Thoracic aorta (tissue), 2 donors: ENCODE measurements around the gene STPG4. TPM values are rescaled to one million over a fixed set of nuclear protein-coding genes. Genes with fewer than 3 reads are reported as not detected.
A peak's percentile ranks its signal among the peaks of the same experiment; 100 is the strongest.

ENCODE experiments used
- ATAC-seq: fragments of 150-250 bp; one replicate; pipeline ENCODE4 v1.8.0; 2017; ENCODE audit warnings: low read depth; ENCODE audit not compliant: insufficient number of reproducible peaks, low FRiP score
- DNase-seq: peaks from one replicate; pipeline ENCODE4 v3.0.0-alpha.2; 2020; ENCODE audit warnings: low spot score
- H3K27ac ChIP-seq, 2 donors: fragments of 200-600 bp; sonication (generic); 1 replicate in 1 of 2; 2 replicates in 1 of 2; pipeline ENCODE4 v1.5.1; 2016; ENCODE audit warnings: mild to moderate bottlenecking in 2 of 2, moderate library complexity in 2 of 2
- H3K27me3 ChIP-seq: fragments of 200-600 bp; sonication (generic); replicated peaks from 2 replicates; pipeline ENCODE4 v1.6.0; 2016; ENCODE audit warnings: mild to moderate bottlenecking; ENCODE audit not compliant: insufficient read depth
- H3K36me3 ChIP-seq: fragments of 200-600 bp; sonication (generic); one replicate; pipeline ENCODE4 v1.5.1; 2016
- H3K4me1 ChIP-seq, 2 donors: fragments of 200-600 bp; sonication (generic); 1 replicate in 1 of 2; 2 replicates in 1 of 2; pipeline versions ENCODE4 v1.5.1 to v1.6.0; 2016; ENCODE audit warnings: low read depth in 2 of 2, mild to moderate bottlenecking in 1 of 2; ENCODE audit not compliant: control insufficient read depth in 1 of 2
- H3K4me3 ChIP-seq: fragments of 200-600 bp; sonication (generic); 2 replicates; pipeline ENCODE4 v1.5.1; 2016; ENCODE audit warnings: mild to moderate bottlenecking
- H3K9me3 ChIP-seq: fragments of 200-600 bp; sonication (generic); 2 replicates; pipeline ENCODE4 v1.5.1; 2016
- total RNA-seq, 2 donors: library from RNA; depleted of rRNA; stranded (reverse); fragments of >200 nt; gene quantifications; one replicate each; pipeline versions ENCODE4 v1.1.0 to v1.2.3, GENCODE V29; 2016
- TF ChIP-seq, protein P1 (sequence below): fragments of 200-600 bp; sonication (generic); IDR thresholded peaks from one replicate; pipeline ENCODE4 v1.5.1; 2019; ENCODE audit warnings: antibody characterized with exemption

STPG4 gene
- total RNA-seq, 2 donors from 2014 or later = not detected

DNA sequence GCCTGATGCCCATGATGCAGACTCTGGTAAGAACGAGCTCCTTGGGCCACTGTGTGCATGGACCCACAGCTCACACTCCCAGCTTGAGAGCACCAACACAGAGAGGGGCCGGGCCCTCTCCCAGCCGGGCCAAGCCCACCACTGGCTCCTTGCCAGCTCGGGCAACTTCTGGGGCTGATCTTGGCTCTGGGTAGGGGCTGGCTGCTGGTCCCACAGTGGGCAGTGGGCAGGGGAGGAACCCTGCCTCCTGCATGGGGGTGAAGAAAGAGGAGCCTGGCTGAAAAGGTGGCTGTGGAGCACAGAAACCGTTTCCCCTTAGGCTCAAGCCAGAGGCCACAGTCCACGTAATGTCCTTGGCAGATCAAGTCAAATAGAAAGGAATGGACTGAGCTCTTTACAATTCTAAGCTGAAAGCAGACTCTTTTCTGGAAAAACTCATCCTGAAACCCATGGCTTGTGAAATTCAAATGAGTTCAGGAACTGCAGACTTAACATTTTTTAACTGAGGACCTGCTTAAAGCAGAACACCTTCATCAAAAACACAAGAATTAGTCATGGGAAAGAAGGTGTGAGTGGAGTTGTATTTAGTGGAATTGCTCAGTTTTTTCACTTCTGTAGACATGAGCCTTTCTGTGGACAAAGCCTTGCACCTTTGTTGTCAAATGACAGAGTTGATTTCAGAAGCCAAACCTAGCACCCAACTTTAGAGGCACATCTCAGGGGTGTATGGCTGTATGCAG is 104.9 kb downstream of the STPG4 start:
- DNase-seq = no peak
- Histone ChIP-seq H3K9me3 (no peaks in the 10 kb centered on the region), H3K36me3 (peaks cover 54% of the 10 kb centered on the region), H3K27ac (no peak overlapping the region), H3K4me1 (peaks cover 0 to 4% of the 10 kb centered on the region in 2 donors), H3K27me3 (no peaks in the 10 kb centered on the region), H3K4me3 (no peak overlapping the region)
- TF ChIP-seq, protein P1, sequence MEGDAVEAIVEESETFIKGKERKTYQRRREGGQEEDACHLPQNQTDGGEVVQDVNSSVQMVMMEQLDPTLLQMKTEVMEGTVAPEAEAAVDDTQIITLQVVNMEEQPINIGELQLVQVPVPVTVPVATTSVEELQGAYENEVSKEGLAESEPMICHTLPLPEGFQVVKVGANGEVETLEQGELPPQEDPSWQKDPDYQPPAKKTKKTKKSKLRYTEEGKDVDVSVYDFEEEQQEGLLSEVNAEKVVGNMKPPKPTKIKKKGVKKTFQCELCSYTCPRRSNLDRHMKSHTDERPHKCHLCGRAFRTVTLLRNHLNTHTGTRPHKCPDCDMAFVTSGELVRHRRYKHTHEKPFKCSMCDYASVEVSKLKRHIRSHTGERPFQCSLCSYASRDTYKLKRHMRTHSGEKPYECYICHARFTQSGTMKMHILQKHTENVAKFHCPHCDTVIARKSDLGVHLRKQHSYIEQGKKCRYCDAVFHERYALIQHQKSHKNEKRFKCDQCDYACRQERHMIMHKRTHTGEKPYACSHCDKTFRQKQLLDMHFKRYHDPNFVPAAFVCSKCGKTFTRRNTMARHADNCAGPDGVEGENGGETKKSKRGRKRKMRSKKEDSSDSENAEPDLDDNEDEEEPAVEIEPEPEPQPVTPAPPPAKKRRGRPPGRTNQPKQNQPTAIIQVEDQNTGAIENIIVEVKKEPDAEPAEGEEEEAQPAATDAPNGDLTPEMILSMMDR = no peak
- no peak for ATAC-seq

DNA sequence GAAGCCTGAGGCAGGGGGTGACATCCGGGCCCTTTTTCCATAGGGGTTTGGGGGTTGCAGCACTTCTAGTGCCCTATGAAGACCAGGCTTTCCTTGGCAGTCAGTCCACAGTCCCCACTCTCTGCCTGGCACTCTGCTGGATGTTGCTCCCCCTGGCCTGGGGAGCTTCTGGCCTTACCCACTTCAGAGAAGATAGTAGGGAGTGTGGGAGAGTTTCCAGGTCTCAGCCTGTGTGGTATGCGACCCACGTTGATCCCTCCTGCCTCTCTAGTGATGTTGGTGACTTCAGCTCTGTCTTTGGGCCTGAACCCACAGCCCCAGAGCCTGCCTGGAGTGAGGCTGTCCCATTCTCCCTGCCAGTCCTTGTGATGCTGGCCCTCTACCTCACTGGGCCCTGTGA is 105.6 kb downstream of the STPG4 start:
- H3K4me1 ChIP-seq = peaks cover 0 to 3% of the 10 kb centered on the region in 2 donors
- no peak overlapping the region for H3K27ac ChIP-seq
- TF ChIP-seq, protein P1 = no peak
- ATAC-seq (no peak), DNase-seq (no peak)
- H3K9me3 ChIP-seq = no peaks in the 10 kb centered on the region
- H3K4me3 ChIP-seq = no peak overlapping the region
- no peaks in the 10 kb centered on the region for H3K27me3 ChIP-seq
- H3K36me3 ChIP-seq = peaks cover 52% of the 10 kb centered on the region

DNA sequence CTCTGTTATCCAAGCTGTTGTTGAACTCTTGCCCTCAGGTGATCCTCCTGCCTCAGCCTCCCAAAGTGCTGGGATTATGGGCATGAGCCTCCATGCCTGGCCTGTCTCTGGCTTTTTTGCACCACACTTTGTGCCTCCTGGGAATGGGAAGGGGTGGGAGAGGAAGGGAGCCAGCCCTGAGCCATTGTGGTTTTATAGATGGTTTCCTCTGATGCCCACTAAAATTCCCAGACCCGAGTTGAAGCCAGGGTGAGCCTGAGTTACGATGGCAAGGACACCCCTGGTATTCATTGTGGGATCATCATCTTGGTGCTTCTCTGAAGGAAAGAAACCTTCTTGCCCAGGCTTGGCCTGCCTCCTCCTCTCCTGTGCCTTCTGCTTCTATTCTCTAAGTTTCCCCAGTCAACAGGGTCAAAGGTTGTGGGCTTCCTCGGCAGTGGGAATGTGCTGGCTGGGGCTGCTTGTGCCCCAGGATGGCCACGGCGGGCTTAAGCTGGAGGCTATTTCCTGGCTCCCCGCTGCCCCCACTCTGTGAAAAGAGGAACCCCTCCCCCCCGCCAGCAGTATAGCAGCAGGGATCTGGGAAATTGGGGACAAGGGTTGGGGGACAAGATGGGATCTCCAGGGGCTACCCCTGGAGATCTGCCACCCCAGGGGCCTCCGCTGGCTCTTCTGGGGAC is 106.2 kb downstream of the STPG4 start:
- Histone ChIP-seq H3K27ac (no peak overlapping the region), H3K36me3 (peaks cover 52% of the 10 kb centered on the region), H3K27me3 (no peaks in the 10 kb centered on the region), H3K4me1 (peaks cover 4 to 9% of the 10 kb centered on the region in 2 donors), H3K4me3 (no peak overlapping the region), H3K9me3 (no peaks in the 10 kb centered on the region)
- DNase-seq = no peak
- no peak for ATAC-seq
- TF ChIP-seq, protein P1 = no peak

DNA sequence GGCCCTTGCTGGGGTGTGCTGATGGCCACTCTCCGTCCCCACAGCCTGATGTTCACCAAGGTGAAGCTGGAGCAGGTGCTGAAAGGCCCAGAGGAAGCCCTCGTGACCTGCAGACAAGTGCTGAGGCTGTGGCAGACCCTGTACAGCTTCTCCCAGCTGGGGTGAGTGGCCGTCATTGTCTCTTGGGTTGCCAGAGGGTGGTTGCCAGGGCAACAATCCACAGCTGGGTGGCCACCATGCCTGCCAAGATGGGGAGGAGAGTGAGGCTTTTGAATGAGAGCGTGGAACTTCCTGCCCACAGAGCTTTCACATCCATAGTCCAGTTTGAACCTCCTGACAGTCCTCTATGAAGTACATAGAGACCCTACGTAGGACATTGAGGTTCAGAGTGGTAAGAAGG is 108.8 kb downstream of the STPG4 start:
- TF ChIP-seq, protein P1 = no peak
- Histone ChIP-seq H3K4me3 (no peak overlapping the region), H3K9me3 (no peaks in the 10 kb centered on the region), H3K27me3 (no peaks in the 10 kb centered on the region), H3K27ac (no peak overlapping the region), H3K36me3 (peaks cover 36% of the 10 kb centered on the region), H3K4me1 (peaks cover 24 to 36% of the 10 kb centered on the region in 2 donors)
- no peak for ATAC-seq
- DNase-seq = no peak

DNA sequence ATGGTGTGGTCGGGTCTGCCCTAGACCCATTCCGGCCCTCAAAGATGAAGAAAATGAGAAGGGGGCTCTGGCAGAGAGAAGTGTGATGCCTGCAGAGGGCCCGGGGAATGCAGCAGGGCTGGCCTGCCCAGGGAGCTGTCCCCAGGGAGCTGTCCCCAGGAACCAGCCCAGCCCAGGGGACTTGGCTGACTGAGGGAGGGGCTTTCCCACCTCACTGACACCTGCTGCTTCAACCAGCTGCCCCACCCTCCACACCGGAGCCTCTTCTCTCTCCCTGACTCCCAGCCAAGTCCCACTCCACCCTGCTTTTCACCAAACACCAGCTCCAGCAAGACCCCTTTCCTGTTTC is 111.2 kb downstream of the STPG4 start:
- no peak overlapping the region for H3K4me3 ChIP-seq
- H3K9me3 ChIP-seq = no peaks in the 10 kb centered on the region
- H3K4me1 ChIP-seq = peaks cover 31 to 60% of the 10 kb centered on the region in 2 donors
- peaks cover 21% of the 10 kb centered on the region for H3K36me3 ChIP-seq
- no peaks in the 10 kb centered on the region for H3K27me3 ChIP-seq
- TF ChIP-seq, protein P1 = no peak
- DNase-seq (no peak), ATAC-seq (no peak)
- peak overlapping the region; percentile 94 to 95 for H3K27ac ChIP-seq
